Diencephalon (tissue), 1 donor: ENCODE measurements around the gene UVSSA. TPM values are rescaled to one million over a fixed set of nuclear protein-coding genes. Genes with fewer than 3 reads are reported as not detected.

ENCODE experiments used
- total RNA-seq: library from RNA; depleted of rRNA; stranded (reverse); fragments of >200 nt; gene quantifications from one replicate; pipeline ENCODE4 v1.2.3, GENCODE V29; 2014

Gene UVSSA, protein sequence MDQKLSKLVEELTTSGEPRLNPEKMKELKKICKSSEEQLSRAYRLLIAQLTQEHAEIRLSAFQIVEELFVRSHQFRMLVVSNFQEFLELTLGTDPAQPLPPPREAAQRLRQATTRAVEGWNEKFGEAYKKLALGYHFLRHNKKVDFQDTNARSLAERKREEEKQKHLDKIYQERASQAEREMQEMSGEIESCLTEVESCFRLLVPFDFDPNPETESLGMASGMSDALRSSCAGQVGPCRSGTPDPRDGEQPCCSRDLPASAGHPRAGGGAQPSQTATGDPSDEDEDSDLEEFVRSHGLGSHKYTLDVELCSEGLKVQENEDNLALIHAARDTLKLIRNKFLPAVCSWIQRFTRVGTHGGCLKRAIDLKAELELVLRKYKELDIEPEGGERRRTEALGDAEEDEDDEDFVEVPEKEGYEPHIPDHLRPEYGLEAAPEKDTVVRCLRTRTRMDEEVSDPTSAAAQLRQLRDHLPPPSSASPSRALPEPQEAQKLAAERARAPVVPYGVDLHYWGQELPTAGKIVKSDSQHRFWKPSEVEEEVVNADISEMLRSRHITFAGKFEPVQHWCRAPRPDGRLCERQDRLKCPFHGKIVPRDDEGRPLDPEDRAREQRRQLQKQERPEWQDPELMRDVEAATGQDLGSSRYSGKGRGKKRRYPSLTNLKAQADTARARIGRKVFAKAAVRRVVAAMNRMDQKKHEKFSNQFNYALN
- 9.5 TPM for total RNA-seq

GRCh38 chr4:1346781-1347409 lies at the start of gene UVSSA:
Gene UVSSA, plus strand, starts transcription at chr4:1347208. Its CDS starts 884 bp downstream, at chr4:1348092.

GRCh38 chr4:1406394-1406980 lies 59.5 kb downstream of the UVSSA start, which contains the start of gene NKX1-1:
Gene NKX1-1, minus strand, starts transcription at chr4:1406442. Its CDS starts 0 bp downstream, at chr4:1406442.

Other genes with a start within 250 kb of the UVSSA start
- 3.5 TPM for gene RNF212, start 233.6 kb upstream of the UVSSA start, total RNA-seq
- 5.1 TPM for gene SPON2, start 174.6 kb upstream of the UVSSA start, total RNA-seq
- 182 TPM for gene CTBP1, start 98.1 kb upstream of the UVSSA start, total RNA-seq
- 43.6 TPM for gene MAEA, start 57.3 kb upstream of the UVSSA start, total RNA-seq
- gene NKX1-1, start 59.2 kb downstream of the UVSSA start, total RNA-seq: not detected